Stimulated activated CD8-positive, alpha-beta memory T cell treated with anti-CD3 and anti-CD28 coated beads, Interleukin-4, amount 100 ng/mL, for 24 hours (primary cell): ENCODE data around the gene NPC2.
"Not testable (repeated sequence)": the region's sequence is repeated elsewhere in the genome, so short reads cannot be mapped to it uniquely, and the experiment has no call there.

ENCODE experiments used
- DNase-seq: peaks from one replicate; pipeline ENCODE4 v3.0.0-alpha.2; 2020; ENCODE audit warnings: low read depth

NPC2 gene

GRCh38 chr14:74469548-74470518, 23.3 kb downstream of the NPC2 start:
- no peak for DNase-seq

DNA sequence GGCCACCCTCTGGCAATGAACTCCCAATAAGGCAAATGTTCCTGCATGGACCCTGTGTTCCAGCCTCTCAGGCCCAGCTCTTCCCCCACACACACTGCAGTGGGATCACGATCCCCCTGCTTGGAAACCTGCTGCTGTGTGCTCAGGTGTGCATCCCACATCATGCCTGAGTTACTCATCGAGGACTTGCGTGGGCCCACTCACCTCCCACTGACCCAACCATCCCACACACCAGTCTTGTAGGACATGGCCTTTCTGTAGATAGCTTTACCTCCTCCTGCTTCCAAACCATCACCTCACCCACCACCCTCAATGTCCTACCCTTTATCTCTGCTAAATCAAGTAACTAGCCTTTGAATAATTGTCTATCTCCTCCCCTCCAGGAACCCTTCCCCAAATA, 24.6 kb downstream of the NPC2 start:
- no peak for DNase-seq

DNA sequence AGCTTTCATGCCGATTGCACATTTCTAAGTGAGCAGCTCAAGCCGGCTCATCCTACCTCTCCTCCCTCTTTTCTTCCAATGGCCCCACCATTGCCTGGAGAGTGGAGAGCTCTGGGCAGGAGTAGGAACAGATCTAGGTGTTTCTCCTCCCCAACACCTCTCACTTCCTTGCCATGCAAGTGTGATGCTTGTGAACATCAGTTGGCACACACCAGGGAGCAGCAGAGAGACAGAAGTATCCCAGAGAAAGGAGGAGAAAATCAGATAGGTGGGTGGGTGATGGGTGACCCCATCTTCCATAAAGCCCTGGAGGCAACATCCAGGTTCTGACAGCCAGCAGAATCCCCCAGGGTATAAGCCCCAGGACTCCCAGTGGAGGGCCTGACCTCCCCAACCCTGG, 27.8 kb downstream of the NPC2 start:
- no peak for DNase-seq

DNA sequence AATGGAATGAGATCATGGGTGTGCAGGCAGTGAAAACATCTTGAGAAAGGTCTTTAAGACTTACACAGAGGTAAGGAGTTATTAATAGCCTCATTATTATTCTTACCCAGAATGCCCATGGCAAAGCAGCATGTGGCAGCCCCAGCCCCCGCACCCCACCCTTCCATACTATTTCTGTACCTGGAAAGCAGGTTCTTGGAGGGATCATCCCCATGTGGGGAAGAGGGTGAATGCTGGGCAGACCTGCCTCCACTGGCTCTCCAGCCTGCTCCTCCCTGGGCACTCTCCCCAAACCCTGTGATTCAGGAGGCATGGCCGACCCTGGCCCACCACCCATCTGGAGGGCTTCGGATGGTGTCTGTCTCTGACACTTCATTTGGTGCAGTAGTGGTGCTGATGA, 28.3 kb downstream of the NPC2 start:
- no peak for DNase-seq

GRCh38 chr14:74463697-74464096, 29.4 kb downstream of the NPC2 start:
- no peak for DNase-seq

DNA sequence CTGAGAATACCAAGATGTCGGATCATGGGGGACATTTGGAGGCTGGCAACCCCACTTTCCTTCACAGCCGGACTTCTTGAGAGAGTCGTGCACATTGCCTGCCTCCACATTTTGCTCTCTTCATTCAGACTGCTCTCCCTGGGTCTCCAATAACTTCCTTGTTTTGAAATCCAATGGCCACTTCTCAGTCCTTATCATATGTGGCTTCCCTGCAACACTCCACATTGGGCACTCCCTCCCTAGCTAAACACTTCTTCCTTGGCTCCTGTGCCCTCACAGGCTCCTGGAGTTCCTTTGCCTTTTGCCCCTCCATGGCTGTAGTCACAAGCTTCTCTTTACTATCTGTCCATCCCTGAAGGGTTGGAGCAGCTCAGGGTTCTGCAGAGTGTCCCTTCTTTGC, 30.1 kb downstream of the NPC2 start:
- no peak for DNase-seq

DNA sequence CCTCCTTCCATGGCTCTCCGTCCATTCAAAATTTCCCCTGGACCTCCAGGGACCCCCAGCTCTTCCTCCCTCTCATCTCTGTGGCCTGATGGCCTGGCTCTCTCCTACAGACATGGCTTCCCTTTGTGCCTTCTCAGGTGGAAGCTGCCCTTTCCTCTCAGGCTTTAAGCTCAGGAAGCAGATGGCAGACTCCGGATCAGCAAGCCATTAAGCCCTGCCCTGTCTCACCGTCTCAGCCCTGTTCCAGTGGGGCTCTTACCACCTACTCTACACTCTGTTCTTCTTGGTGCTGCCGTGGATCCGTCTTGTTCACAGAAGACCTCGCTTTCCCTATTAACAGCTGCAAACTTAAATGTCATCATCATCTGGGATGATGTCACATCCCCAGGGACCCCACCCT, 33.1 kb downstream of the NPC2 start:
- no peak for DNase-seq

DNA sequence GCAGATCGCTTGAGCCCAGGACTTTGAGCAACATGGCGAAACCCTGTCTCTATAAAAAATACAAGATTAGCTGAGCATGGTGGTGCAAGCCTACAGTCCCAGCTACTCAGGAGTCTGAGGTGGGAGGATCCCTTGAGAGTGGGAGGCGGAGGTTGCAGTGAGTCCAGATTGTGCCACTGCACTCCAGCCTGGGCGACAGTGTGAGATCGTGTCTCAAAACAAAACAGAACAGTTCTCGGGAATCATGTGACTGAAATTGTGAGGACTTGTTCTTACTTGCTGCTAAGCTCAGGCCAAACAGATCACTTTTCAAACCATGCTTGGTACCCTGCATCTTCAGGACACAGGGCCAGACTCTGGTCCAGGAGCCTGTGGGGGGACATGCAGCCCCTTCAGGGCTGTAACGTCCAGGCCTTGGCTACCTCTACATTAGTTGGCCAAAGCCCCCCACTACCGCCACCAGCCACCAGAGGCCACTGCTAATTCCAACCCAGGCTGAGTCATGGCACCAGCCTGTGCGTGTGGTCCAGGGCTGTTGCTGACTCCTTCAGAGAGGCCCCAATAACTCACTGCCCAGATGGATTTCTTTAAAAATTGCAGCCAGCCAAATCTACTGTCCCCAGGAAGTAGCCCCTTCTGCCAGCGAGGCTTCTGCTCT, 33.7 kb downstream of the NPC2 start:
- peak; percentile 2 for DNase-seq

GRCh38 chr14:74457565-74457895, 35.6 kb downstream of the NPC2 start:
- no peak for DNase-seq

- no peak for DNase-seq
Measured at GRCh38 chr14:74456684-74457564, 36.2 kb downstream of the NPC2 start.

DNA sequence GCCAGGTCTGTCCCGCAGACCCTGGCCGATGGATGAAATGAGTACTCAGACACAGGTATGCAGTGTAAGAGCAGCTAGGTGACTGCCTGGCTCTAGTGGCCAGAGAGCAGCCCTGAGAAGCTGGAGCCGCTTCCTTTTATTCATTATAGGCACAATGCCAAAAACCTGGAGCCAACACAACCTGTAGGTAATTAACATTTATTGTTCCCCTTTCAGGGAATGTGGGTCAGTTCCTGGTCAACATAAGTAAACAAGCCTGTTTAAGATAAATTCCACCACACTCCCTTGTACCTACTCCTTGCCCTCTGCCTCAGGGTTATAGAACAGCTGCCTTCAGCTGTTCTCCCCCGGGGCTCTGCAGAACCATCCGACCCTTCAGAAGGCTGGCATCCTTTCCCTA, 38.7 kb downstream of the NPC2 start:
- DNase-seq, result not testable (repeated sequence)

DNA sequence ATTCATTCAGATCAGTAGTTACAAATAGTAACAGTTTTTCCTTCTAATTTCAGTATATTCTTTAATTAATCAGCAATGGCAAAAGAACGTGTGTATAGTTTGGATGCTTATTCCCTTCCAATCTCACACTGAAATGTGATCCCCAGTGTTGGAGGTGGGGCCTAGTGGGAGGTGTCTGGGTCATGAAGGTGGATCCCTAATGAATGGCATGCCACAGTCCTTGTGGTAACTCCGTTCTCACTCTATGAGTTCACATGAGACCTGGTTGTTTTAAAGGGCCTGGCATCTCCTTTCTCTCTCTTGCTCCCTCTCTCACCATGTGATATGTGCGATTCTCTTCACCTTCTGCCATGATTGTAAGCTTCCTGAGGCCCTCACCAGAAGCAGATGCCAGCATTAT, 48.2 kb downstream of the NPC2 start:
- DNase-seq, result no peak

DNA sequence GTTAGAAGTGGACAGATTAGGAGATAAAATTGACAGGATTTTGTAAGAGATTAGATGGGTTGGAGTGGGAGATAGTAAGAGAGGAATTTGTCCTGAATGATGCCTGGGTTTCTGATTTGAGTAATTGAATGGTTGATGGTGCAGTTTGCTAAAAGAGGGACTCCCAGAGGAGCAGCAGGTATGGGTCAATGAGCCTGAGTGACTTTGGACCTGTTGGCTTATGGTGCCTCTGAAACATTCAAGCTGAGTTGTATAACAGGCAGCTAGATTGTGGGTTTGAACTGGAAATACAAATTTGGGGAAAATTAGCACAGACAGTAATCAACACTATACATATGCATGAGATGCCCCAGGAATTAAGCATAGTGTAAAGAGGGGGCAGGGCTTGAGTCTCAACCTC, 50.3 kb downstream of the NPC2 start:
- no peak for DNase-seq

GRCh38 chr14:74441113-74441512, 52.0 kb downstream of the NPC2 start:
- no peak for DNase-seq

GRCh38 chr14:74438351-74438915, 54.7 kb downstream of the NPC2 start:
- DNase-seq, result no peak

GRCh38 chr14:74437496-74438053, 55.5 kb downstream of the NPC2 start:
- DNase-seq, result no peak

- no peak for DNase-seq
Measured at GRCh38 chr14:74434294-74434693, 58.8 kb downstream of the NPC2 start.

GRCh38 chr14:74429991-74430390, 63.1 kb downstream of the NPC2 start:
- DNase-seq, result no peak
